ENCODE measurements around the gene CAT.

- TF ChIP-seq, protein P1, sequence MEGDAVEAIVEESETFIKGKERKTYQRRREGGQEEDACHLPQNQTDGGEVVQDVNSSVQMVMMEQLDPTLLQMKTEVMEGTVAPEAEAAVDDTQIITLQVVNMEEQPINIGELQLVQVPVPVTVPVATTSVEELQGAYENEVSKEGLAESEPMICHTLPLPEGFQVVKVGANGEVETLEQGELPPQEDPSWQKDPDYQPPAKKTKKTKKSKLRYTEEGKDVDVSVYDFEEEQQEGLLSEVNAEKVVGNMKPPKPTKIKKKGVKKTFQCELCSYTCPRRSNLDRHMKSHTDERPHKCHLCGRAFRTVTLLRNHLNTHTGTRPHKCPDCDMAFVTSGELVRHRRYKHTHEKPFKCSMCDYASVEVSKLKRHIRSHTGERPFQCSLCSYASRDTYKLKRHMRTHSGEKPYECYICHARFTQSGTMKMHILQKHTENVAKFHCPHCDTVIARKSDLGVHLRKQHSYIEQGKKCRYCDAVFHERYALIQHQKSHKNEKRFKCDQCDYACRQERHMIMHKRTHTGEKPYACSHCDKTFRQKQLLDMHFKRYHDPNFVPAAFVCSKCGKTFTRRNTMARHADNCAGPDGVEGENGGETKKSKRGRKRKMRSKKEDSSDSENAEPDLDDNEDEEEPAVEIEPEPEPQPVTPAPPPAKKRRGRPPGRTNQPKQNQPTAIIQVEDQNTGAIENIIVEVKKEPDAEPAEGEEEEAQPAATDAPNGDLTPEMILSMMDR (conservative IDR thresholded peaks at IDR 0.05 in 1 of 2, IDR thresholded peaks at IDR 0.05 in 1 of 2; ENCODE audit: low read depth in 1 of 2, low read length in 2 of 2), result no peak
- no peak for TF ChIP-seq EZH2 (IDR thresholded peaks at IDR 0.05; ENCODE audit: low read length, missing control alignments)
These were observed 43.9 kb upstream of the CAT start for GRCh38 chr11:34394771-34395300.

Data from fibroblast of lung (primary cell).